Prostate gland (tissue), 2 donors: Measurements from ENCODE around the gene IFI27L2. TPM values are rescaled to one million over a fixed set of nuclear protein-coding genes. Genes with fewer than 3 reads are reported as not detected.

Source experiments
- DNase-seq: peaks from one replicate; pipeline ENCODE4 v3.0.0-alpha.2; 2019; ENCODE audit warnings: low spot score
- H3K27ac ChIP-seq, 2 donors: fragments of 200-600 bp; sonication (generic); 2 replicates each; pipeline ENCODE4 v1.5.1; 2017 to 2019
- H3K27me3 ChIP-seq: fragments of 200-600 bp; sonication (generic); replicated peaks from 2 replicates; pipeline ENCODE4 v1.5.1; 2019; ENCODE audit not compliant: insufficient read depth
- H3K36me3 ChIP-seq, 2 donors: fragments of 200-600 bp; sonication (generic); 1 replicate in 1 of 2; 2 replicates in 1 of 2; pipeline versions ENCODE4 v1.5.1 to v1.8.1; 2017 to 2019
- H3K4me1 ChIP-seq: fragments of 200-600 bp; sonication (generic); replicated peaks from 2 replicates; pipeline ENCODE4 v1.5.1; 2019
- H3K4me3 ChIP-seq, 2 donors: fragments of 200-600 bp; sonication (generic); 2 replicates each; pipeline ENCODE4 v1.5.1; 2017 to 2019
- H3K9me3 ChIP-seq: fragments of 200-600 bp; sonication (generic); 2 replicates; pipeline ENCODE4 v1.5.1; 2017
- CTCF ChIP-seq, 4 experiments: fragments of 200-600 bp in 2 of 4; fragments of 450-650 bp in 2 of 4; sonication (generic) in 2 of 4; IDR thresholded peaks; 1 replicate in 3 of 4; 2 replicates in 1 of 4; pipeline ENCODE4 v1.5.1; 2016 to 2019; ENCODE audit warnings: antibody characterized with exemption in 4 of 4, mild to moderate bottlenecking in 2 of 4, moderate library complexity in 2 of 4
- POLR2A ChIP-seq: fragments of 450-650 bp; IDR thresholded peaks from one replicate; pipeline ENCODE4 v1.6.1; 2016; ENCODE audit warnings: antibody characterized with exemption, mild to moderate bottlenecking
- POLR2AphosphoS5 ChIP-seq: sonication (generic); formaldehyde crosslinking; IDR thresholded peaks from one replicate; pipeline ENCODE4 v1.6.1; 2017; ENCODE audit warnings: antibody characterized with exemption
- WGBS: methylation state at CpG from one replicate; pipeline ENCODE4 v1.1.5; 2018; 5-methylcytosine and 5-hydroxymethylcytosine counted together
- intact Hi-C: fragments of 100-400 bp; cut with DNase I; formaldehyde crosslinking; loops from one replicate; pipeline ENCODE4 v1.14.2; 2022
- total RNA-seq, 2 donors: library from RNA; depleted of rRNA; stranded (reverse); fragments of >200 nt; gene quantifications; one replicate each; pipeline ENCODE4 v1.1.0, GENCODE V29; 2016

IFI27L2 gene
- total RNA-seq, 2 donors from 2014 or later: 23.3 to 118 TPM

- no peak overlapping the region for H3K4me3 ChIP-seq
- intact Hi-C loops: no loop called here
- no peaks in the 10 kb centered on the region for H3K4me1 ChIP-seq
- TF ChIP-seq POLR2AphosphoS5 (no peak), POLR2A (no peak), CTCF (IDR thresholded peaks at IDR 0.05) (no peak)
- H3K27me3 ChIP-seq: no peaks in the 10 kb centered on the region
- H3K9me3 ChIP-seq: no peaks in the 10 kb centered on the region
- DNase-seq: no peak
- 95% methylated on average over 4 of the region's 4 CpGs for WGBS
- no peaks in the 10 kb centered on the region for H3K36me3 ChIP-seq
- H3K27ac ChIP-seq: no peak overlapping the region
Observed at GRCh38 chr14:94089479-94089878, 39.9 kb downstream of the IFI27L2 start.

GRCh38 chr14:94088516-94088915, 40.9 kb downstream of the IFI27L2 start:
- 88% methylated on average over 5 of the region's 5 CpGs for WGBS
- intact Hi-C loops: no loop called here
- Histone ChIP-seq H3K36me3 (no peaks in the 10 kb centered on the region), H3K27me3 (no peaks in the 10 kb centered on the region), H3K4me3 (no peak overlapping the region), H3K4me1 (no peaks in the 10 kb centered on the region), H3K9me3 (no peaks in the 10 kb centered on the region), H3K27ac (no peak overlapping the region)
- DNase-seq: no peak
- TF ChIP-seq POLR2AphosphoS5 (no peak), POLR2A (no peak), CTCF (IDR thresholded peaks at IDR 0.05) (no peak)

GRCh38 chr14:94087891-94088290, 41.5 kb downstream of the IFI27L2 start:
- no peak overlapping the region for H3K27ac ChIP-seq
- H3K4me1 ChIP-seq: no peaks in the 10 kb centered on the region
- H3K4me3 ChIP-seq: no peak overlapping the region
- no peaks in the 10 kb centered on the region for H3K27me3 ChIP-seq
- TF ChIP-seq CTCF (IDR thresholded peaks at IDR 0.05) (no peak), POLR2AphosphoS5 (no peak), POLR2A (no peak)
- no peaks in the 10 kb centered on the region for H3K36me3 ChIP-seq
- no peaks in the 10 kb centered on the region for H3K9me3 ChIP-seq
- intact Hi-C loops: no loop called here
- DNase-seq: no peak
- WGBS: 93% methylated on average over 4 of the region's 4 CpGs

GRCh38 chr14:94081386-94081820, 48.0 kb downstream of the IFI27L2 start:
- Histone ChIP-seq H3K36me3 (no peaks in the 10 kb centered on the region), H3K4me3 (peak overlapping the region; percentile 93 to 96), H3K4me1 (peaks cover 16% of the 10 kb centered on the region), H3K27ac (peak overlapping the region; percentile 87 to 88), H3K9me3 (no peaks in the 10 kb centered on the region), H3K27me3 (no peaks in the 10 kb centered on the region)
- intact Hi-C loops: loop anchor here (5.0 kb wide), 1 partner anchor 46 kb away; the partner anchor contains the start of gene IFI27L2
- no peak for TF ChIP-seq POLR2A
- TF ChIP-seq CTCF (IDR thresholded peaks at IDR 0.05): no peak
- TF ChIP-seq POLR2AphosphoS5: no peak
- WGBS: under 1% methylated on average over 19 of the region's 19 CpGs
- peak; percentile 10 for DNase-seq

- no peaks in the 10 kb centered on the region for H3K27me3 ChIP-seq
- H3K4me1 ChIP-seq: peaks cover 16% of the 10 kb centered on the region
- H3K36me3 ChIP-seq: no peaks in the 10 kb centered on the region
- peak within 1 kb of the TSS; percentile 87 to 88 for H3K27ac ChIP-seq
- TF ChIP-seq POLR2AphosphoS5 (peak; percentile 97), POLR2A (peak; percentile 98), CTCF (IDR thresholded peaks at IDR 0.05) (peak in 1 of 4 experiments; percentile 10)
- H3K9me3 ChIP-seq: no peaks in the 10 kb centered on the region
- under 1% methylated on average over 77 of the region's 77 CpGs for WGBS
- intact Hi-C loops: loop anchor here (5.0 kb wide), 1 partner anchor 46 kb away; the partner anchor contains the start of gene IFI27L2
- DNase-seq: peak; percentile 97
- H3K4me3 ChIP-seq: peak within 1 kb of the TSS; percentile 93 to 96
Observed at GRCh38 chr14:94080621-94081385, 48.6 kb downstream of the IFI27L2 start, which contains the start of the genes DDX24 and IFI27L1. Gene DDX24, minus strand, starts transcription at chr14:94081202. Its CDS starts 1,460 bp downstream, at chr14:94079742. Gene IFI27L1, plus strand, starts transcription at chr14:94081310. Its CDS starts 15,628 bp downstream, at chr14:94096938.
